Heart left ventricle (tissue), 13 donors: ENCODE results near the gene SPC24.

Experiments
- CTCF ChIP-seq, 12 donors: fragments of 200-600 bp; sonication (generic) in 4 of 12; IDR thresholded peaks; one replicate each; pipeline versions ENCODE4 v1.5.0 to v1.8.0; 2018 to 2022; ENCODE audit warnings: antibody characterized with exemption in 12 of 12, mild to moderate bottlenecking in 5 of 12
- POLR2A ChIP-seq, 2 donors: fragments of 450-650 bp; IDR thresholded peaks; one replicate each; pipeline ENCODE4 v1.6.1; 2017; ENCODE audit warnings: antibody characterized with exemption in 2 of 2, mild to moderate bottlenecking in 2 of 2, moderate library complexity in 2 of 2
- donor health status: ischemic (EF 13 %, LVEDD 7.1; RV severe dilation, severe dysfunction).
- donor health status: DM: no; HTN: yes; CAD: no.
- donor health status: DM: no; HTN: no; CAD: no.
- donor health status: ischemic (EF 25% LVEDD 6.9; RV normal size, moderate dysfunction).
- donor health status: ischemic (EF 25% LVEDD 5.7; RV mildly dilated, moderate dysfunction).
- donor health status: ischemic (EF 35%, LVEDD 5.7; RV mildly dilated, moderate dysfunction).
- donor health status: nonischemic (EF 11% LVEDD 7.7; RV severe dilation, severe dysfunction).
- donor health status: DM: yes; HTN: yes; CAD: no.
- donor health status: PGD.
- donor health status: ischemic (EF 29% LVEDD 5.4; RV normal size, mild dysfunction).
- donor health status: nonischemic (EF 23%, LVEDD 6.1; RV moderate dilation, normal function).

GRCh38 chr19:11165486-11166030 lies 10.0 kb upstream of the SPC24 start:
- TF ChIP-seq CTCF (IDR thresholded peaks at IDR 0.05) (no peak), POLR2A (IDR thresholded peaks at IDR 0.05) (no peak)
